ENCODE data around the gene TBC1D5. TPM values are rescaled to one million over a fixed set of nuclear protein-coding genes. Genes with fewer than 3 reads are reported as not detected.
"Not testable (repeated sequence)": the region's sequence is repeated elsewhere in the genome, so short reads cannot be mapped to it uniquely, and the experiment has no call there.

TBC1D5 gene
- total RNA-seq, 1 experiment from 2014 or later, result 33.9 TPM

DNA sequence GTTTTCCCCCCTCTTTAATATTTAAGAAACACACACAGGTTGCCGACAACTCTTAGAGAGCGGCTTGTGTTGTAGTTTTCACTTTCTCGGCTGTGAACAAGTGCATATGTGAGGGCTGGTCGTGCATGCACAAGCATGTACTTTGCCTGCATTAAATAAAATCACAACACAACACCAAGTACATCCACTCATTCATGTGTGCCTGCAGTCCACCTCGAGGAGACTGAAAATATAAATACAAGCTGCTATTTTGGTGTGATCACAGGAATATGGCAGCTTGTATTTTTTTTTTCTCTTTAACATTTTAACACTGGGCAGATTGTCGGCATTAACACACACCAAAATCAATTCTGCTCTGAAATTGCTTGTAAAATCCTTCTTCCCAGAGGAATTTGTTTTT, 346.4 kb downstream of the TBC1D5 start:
- ATAC-seq, result no peak

DNA sequence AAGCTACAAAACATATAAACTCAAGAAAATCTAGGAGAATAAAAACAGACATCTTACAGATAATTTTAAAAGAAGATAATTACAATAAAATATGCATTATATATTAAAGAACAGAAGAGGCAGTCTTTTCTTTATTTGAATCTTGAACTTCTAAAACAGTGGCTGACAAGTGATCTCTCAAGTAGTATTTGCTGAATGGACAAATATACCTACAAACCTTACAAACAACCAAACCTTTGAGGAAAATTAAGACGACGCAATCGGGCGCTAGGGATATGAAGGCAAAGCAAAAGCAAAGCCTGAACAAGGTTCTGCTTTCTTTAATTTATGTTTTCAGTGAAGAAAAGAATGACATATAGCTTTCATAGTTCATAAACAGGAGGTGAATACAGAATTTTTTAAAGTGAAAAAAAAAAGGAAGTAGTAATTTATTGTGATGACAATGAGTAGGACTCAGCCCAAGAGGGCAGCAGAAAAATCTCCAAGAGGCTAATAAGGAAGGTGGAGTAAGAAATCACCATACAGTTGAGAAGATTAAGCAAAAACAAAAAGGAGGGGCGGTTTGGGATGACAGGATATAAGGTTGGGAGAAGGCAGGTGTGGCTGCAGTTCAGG, 347.8 kb downstream of the TBC1D5 start:
- Histone ChIP-seq H2AFZ (ENCODE audit: low read depth, low read length, poor library complexity, severe bottlenecking) (no peak overlapping the region), H3K36me3 (ENCODE audit: control insufficient read depth in 1 of 2, insufficient read depth in 2 of 2, low read length in 2 of 2) (no peaks in the 10 kb centered on the region), H3K9ac (ENCODE audit: low read length) (no peak overlapping the region), H3K27ac (ENCODE audit: low read depth, low read length) (no peak overlapping the region), H3K9me3 (ENCODE audit: control insufficient read depth in 1 of 2, insufficient read depth in 1 of 2, low read depth in 1 of 2, low read length in 2 of 2) (no peaks in the 10 kb centered on the region), H3K9me2 (ENCODE audit: insufficient read depth) (no peaks in the 10 kb centered on the region), H4K20me1 (ENCODE audit: insufficient read depth) (no peaks in the 10 kb centered on the region), H3K4me2 (ENCODE audit: low read length) (no peak overlapping the region), H3K4me3 (replicated peaks in 1 of 2; ENCODE audit: low read depth in 1 of 2, low read length in 2 of 2) (no peak overlapping the region), H3K27me3 (ENCODE audit: insufficient read depth, low read length) (no peaks in the 10 kb centered on the region), H3K4me1 (ENCODE audit: control insufficient read depth in 1 of 2, insufficient read depth in 2 of 2, low read length in 2 of 2) (no peaks in the 10 kb centered on the region), H3K79me2 (ENCODE audit: insufficient read depth, low read length) (no peaks in the 10 kb centered on the region)
- ChIA-PET POLR2A (no interaction called here), RAD21 (ENCODE audit: low non-redundant PET in 1 of 2, low total read pairs in 2 of 2, uncharacterized antibody in 2 of 2, unreplicated experiment in 2 of 2) (no interaction called here), CTCF (no interaction called here)
- TF ChIP-seq EGR1 (IDR thresholded peaks at IDR 0.05; ENCODE audit: low read depth), result no peak
- TF ChIP-seq, protein P1, sequence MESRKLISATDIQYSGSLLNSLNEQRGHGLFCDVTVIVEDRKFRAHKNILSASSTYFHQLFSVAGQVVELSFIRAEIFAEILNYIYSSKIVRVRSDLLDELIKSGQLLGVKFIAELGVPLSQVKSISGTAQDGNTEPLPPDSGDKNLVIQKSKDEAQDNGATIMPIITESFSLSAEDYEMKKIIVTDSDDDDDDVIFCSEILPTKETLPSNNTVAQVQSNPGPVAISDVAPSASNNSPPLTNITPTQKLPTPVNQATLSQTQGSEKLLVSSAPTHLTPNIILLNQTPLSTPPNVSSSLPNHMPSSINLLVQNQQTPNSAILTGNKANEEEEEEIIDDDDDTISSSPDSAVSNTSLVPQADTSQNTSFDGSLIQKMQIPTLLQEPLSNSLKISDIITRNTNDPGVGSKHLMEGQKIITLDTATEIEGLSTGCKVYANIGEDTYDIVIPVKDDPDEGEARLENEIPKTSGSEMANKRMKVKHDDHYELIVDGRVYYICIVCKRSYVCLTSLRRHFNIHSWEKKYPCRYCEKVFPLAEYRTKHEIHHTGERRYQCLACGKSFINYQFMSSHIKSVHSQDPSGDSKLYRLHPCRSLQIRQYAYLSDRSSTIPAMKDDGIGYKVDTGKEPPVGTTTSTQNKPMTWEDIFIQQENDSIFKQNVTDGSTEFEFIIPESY (IDR thresholded peaks at IDR 0.05; ENCODE audit: extremely low read depth, insufficient replicate concordance, low read length), result no peak
- intact Hi-C loops (cut with micrococcal nuclease), result no loop called here
- DNase-seq (ENCODE audit: low read depth, low spot score) (no peak), ATAC-seq (no peak)
- no TSS peak for BruUV-seq (replicated peaks)

More for the DNA sequence above, 346.4 kb downstream of the TBC1D5 start:
- BruUV-seq (replicated peaks), result no TSS peak
- intact Hi-C loops (cut with micrococcal nuclease), result no loop called here
- Histone ChIP-seq H4K20me1 (ENCODE audit: insufficient read depth) (no peaks in the 10 kb centered on the region), H3K27me3 (ENCODE audit: insufficient read depth, low read length) (no peaks in the 10 kb centered on the region), H3K27ac (ENCODE audit: low read depth, low read length) (no peak overlapping the region), H3K9me2 (ENCODE audit: insufficient read depth) (no peaks in the 10 kb centered on the region), H3K36me3 (ENCODE audit: control insufficient read depth in 1 of 2, insufficient read depth in 2 of 2, low read length in 2 of 2) (no peaks in the 10 kb centered on the region), H3K4me1 (ENCODE audit: control insufficient read depth in 1 of 2, insufficient read depth in 2 of 2, low read length in 2 of 2) (no peaks in the 10 kb centered on the region), H3K9ac (ENCODE audit: low read length) (no peak overlapping the region), H3K4me2 (ENCODE audit: low read length) (no peak overlapping the region), H3K9me3 (ENCODE audit: control insufficient read depth in 1 of 2, insufficient read depth in 1 of 2, low read depth in 1 of 2, low read length in 2 of 2) (no peaks in the 10 kb centered on the region), H3K4me3 (replicated peaks in 1 of 2; ENCODE audit: low read depth in 1 of 2, low read length in 2 of 2) (no peak overlapping the region), H2AFZ (ENCODE audit: low read depth, low read length, poor library complexity, severe bottlenecking) (no peak overlapping the region), H3K79me2 (ENCODE audit: insufficient read depth, low read length) (no peaks in the 10 kb centered on the region)
- TF ChIP-seq ZNF274 (IDR thresholded peaks at IDR 0.05; ENCODE audit: low read depth, low read length) (no peak), MAX (IDR thresholded peaks at IDR 0.05) (no peak)
- no peak for DNase-seq (ENCODE audit: low read depth, low spot score)
- ChIA-PET CTCF (no interaction called here), POLR2A (no interaction called here), RAD21 (ENCODE audit: low non-redundant PET in 1 of 2, low total read pairs in 2 of 2, uncharacterized antibody in 2 of 2, unreplicated experiment in 2 of 2) (no interaction called here)

GRCh38 chr3:17392516-17392915, 349.9 kb downstream of the TBC1D5 start:
- H3K36me3 ChIP-seq (ENCODE audit: control insufficient read depth in 1 of 2, insufficient read depth in 2 of 2, low read length in 2 of 2); H3K4me2 ChIP-seq (ENCODE audit: low read length): not testable (repeated sequence)

More at GRCh38 chr3:17392516-17392915, 349.9 kb downstream of the TBC1D5 start:
- H3K4me3 ChIP-seq (replicated peaks in 1 of 2; ENCODE audit: low read depth in 1 of 2, low read length in 2 of 2); H3K9me3 ChIP-seq (ENCODE audit: control insufficient read depth in 1 of 2, insufficient read depth in 1 of 2, low read depth in 1 of 2, low read length in 2 of 2); DNase-seq (ENCODE audit: low read depth, low spot score); H2AFZ ChIP-seq (ENCODE audit: low read depth, low read length, poor library complexity, severe bottlenecking); H3K27me3 ChIP-seq (ENCODE audit: insufficient read depth, low read length); CTCF ChIA-PET; H3K79me2 ChIP-seq (ENCODE audit: insufficient read depth, low read length); H4K20me1 ChIP-seq (ENCODE audit: insufficient read depth); intact Hi-C loops (cut with micrococcal nuclease); H3K9ac ChIP-seq (ENCODE audit: low read length); H3K9me2 ChIP-seq (ENCODE audit: insufficient read depth); ATAC-seq; POLR2A ChIA-PET; H3K4me1 ChIP-seq (ENCODE audit: control insufficient read depth in 1 of 2, insufficient read depth in 2 of 2, low read length in 2 of 2); BruUV-seq (replicated peaks); H3K27ac ChIP-seq (ENCODE audit: low read depth, low read length); RAD21 ChIA-PET (ENCODE audit: low non-redundant PET in 1 of 2, low total read pairs in 2 of 2, uncharacterized antibody in 2 of 2, unreplicated experiment in 2 of 2): not testable (repeated sequence)

All from HCT116 (cell line).